HG03025 (cell line): ENCODE measurements around the gene SCAF1.

Experiments
- ATAC-seq: cut with Tn5 transposase; IDR thresholded peaks from one replicate; pipeline ENCODE4 v1.9.1; 2021; ENCODE audit warnings: mild to moderate bottlenecking, moderate library complexity; ENCODE audit not compliant: unreplicated experiment, low FRiP score

The SCAF1 gene

GRCh38 chr19:49645592-49645991 lies 3.6 kb downstream of the SCAF1 start:
- no peak for ATAC-seq

GRCh38 chr19:49645995-49646394 lies 4.0 kb downstream of the SCAF1 start:
- ATAC-seq: no peak

- ATAC-seq: no peak
Observed at GRCh38 chr19:49646586-49646985, 4.6 kb downstream of the SCAF1 start.

GRCh38 chr19:49651029-49651819 lies 9.2 kb downstream of the SCAF1 start:
- ATAC-seq: no peak

- no peak for ATAC-seq
Observed at GRCh38 chr19:49651820-49652550, 10.0 kb downstream of the SCAF1 start.

- no peak for ATAC-seq
Observed at GRCh38 chr19:49652551-49653465, 10.8 kb downstream of the SCAF1 start.

GRCh38 chr19:49653466-49653806 lies 11.4 kb downstream of the SCAF1 start:
- no peak for ATAC-seq

GRCh38 chr19:49654581-49654980 lies 12.6 kb downstream of the SCAF1 start:
- no peak for ATAC-seq

GRCh38 chr19:49655570-49656455 lies 13.8 kb downstream of the SCAF1 start:
- ATAC-seq: no peak

- no peak for ATAC-seq
Observed at GRCh38 chr19:49656456-49657109, 14.6 kb downstream of the SCAF1 start.

GRCh38 chr19:49657493-49658138 lies 15.6 kb downstream of the SCAF1 start:
- no peak for ATAC-seq

GRCh38 chr19:49658139-49658517 lies 16.1 kb downstream of the SCAF1 start:
- no peak for ATAC-seq

GRCh38 chr19:49658566-49659442 lies 16.8 kb downstream of the SCAF1 start:
- no peak for ATAC-seq

GRCh38 chr19:49660338-49660961 lies 18.4 kb downstream of the SCAF1 start:
- ATAC-seq: no peak

- no peak for ATAC-seq
Observed at GRCh38 chr19:49662011-49662410, 20.0 kb downstream of the SCAF1 start.

- no peak for ATAC-seq
Observed at GRCh38 chr19:49663224-49663623, 21.2 kb downstream of the SCAF1 start.

- ATAC-seq: no peak
Observed at GRCh38 chr19:49664171-49665035, 22.4 kb downstream of the SCAF1 start.
